Ectodermal cell (in vitro differentiated cells): ENCODE measurements around the gene RAI2.

Source experiments
- H3K27ac ChIP-seq: 2 replicates; pipeline ENCODE4 v1.7.0; 2013; ENCODE audit warnings: mild to moderate bottlenecking, low read depth, low read length; ENCODE audit not compliant: insufficient read depth, poor library complexity, severe bottlenecking
- H3K27me3 ChIP-seq: 2 replicates; pipeline ENCODE4 v1.7.0; 2013; ENCODE audit warnings: mild to moderate bottlenecking, low read length; ENCODE audit not compliant: insufficient read depth, control insufficient read depth, poor library complexity, severe bottlenecking
- H3K36me3 ChIP-seq: one replicate; pipeline ENCODE4 v1.7.0; 2013; ENCODE audit warnings: low read length; ENCODE audit not compliant: control insufficient read depth, insufficient read depth
- H3K4me1 ChIP-seq: one replicate; pipeline ENCODE4 v1.7.0; 2013; ENCODE audit warnings: low read length; ENCODE audit not compliant: control insufficient read depth, insufficient read depth
- H3K4me3 ChIP-seq: 2 replicates; pipeline ENCODE4 v1.7.0; 2013; ENCODE audit warnings: low read depth, low read length, control low read depth; ENCODE audit not compliant: insufficient read depth
- H3K9me3 ChIP-seq: 2 replicates; pipeline ENCODE4 v1.7.0; 2013; ENCODE audit warnings: mild to moderate bottlenecking, low read length, moderate library complexity; ENCODE audit not compliant: control insufficient read depth
- WGBS, 2 experiments: methylation state at CpG; one replicate each; pipeline ENCODE4 v1.1.7; 2013; ENCODE audit warnings: missing lambda C conversion rate in 2 of 2; 5-methylcytosine and 5-hydroxymethylcytosine counted together

Gene RAI2

GRCh38 chrX:17767734-17768133 lies 93.4 kb downstream of the RAI2 start:
- H3K4me1 ChIP-seq = no peaks in the 10 kb centered on the region
- no peaks in the 10 kb centered on the region for H3K36me3 ChIP-seq
- H3K27me3 ChIP-seq = peaks cover 7% of the 10 kb centered on the region
- 71 to 78% methylated on average over 1 of the region's 1 CpG for WGBS, 2 experiments
- H3K9me3 ChIP-seq = no peaks in the 10 kb centered on the region
- H3K27ac ChIP-seq = no peak overlapping the region
- H3K4me3 ChIP-seq = no peak overlapping the region

- Histone ChIP-seq H3K4me1 (no peaks in the 10 kb centered on the region), H3K4me3 (no peak overlapping the region), H3K9me3 (no peaks in the 10 kb centered on the region), H3K27ac (no peak overlapping the region), H3K36me3 (no peaks in the 10 kb centered on the region), H3K27me3 (no peaks in the 10 kb centered on the region)
- 100% methylated on average over 1 of the region's 1 CpG; no CpG with 5 or more reads in 1 of the 2 experiments for WGBS, 2 experiments
Observed at GRCh38 chrX:17759990-17760389, 101.1 kb downstream of the RAI2 start.

DNA sequence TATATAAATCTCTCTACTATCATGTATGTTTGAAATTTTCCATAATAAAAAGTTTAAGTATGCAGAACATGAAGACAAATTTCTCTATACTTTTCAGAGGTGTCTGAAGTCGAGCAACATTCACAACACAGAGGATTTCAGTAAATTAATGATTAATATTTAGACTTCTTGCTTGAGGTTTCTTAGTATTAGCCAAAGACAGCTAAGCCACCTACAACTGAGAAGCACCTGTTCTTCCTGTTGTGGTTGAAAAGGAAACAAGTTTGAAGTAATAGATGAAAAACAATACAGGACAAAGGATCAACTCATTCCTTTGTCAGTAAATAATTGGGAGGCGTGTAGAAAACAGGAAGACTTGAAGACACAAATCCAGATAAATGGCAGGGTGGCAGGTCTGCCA lies 102.7 kb downstream of the RAI2 start:
- 64 to 100% methylated on average over 1 of the region's 2 CpGs for WGBS, 2 experiments
- H3K27me3 ChIP-seq = no peaks in the 10 kb centered on the region
- H3K36me3 ChIP-seq = no peaks in the 10 kb centered on the region
- no peak overlapping the region for H3K4me3 ChIP-seq
- no peaks in the 10 kb centered on the region for H3K9me3 ChIP-seq
- no peaks in the 10 kb centered on the region for H3K4me1 ChIP-seq
- no peak overlapping the region for H3K27ac ChIP-seq

GRCh38 chrX:17750436-17750835 lies 110.7 kb downstream of the RAI2 start:
- no peak overlapping the region for H3K27ac ChIP-seq
- no peaks in the 10 kb centered on the region for H3K27me3 ChIP-seq
- no peaks in the 10 kb centered on the region for H3K4me1 ChIP-seq
- no peak overlapping the region for H3K4me3 ChIP-seq
- WGBS, 2 experiments = 89 to 90% methylated on average over 2 of the region's 3 CpGs
- H3K36me3 ChIP-seq = no peaks in the 10 kb centered on the region
- H3K9me3 ChIP-seq = no peaks in the 10 kb centered on the region
